Esophagus muscularis mucosa (tissue), 4 donors: Measurements from ENCODE around the gene IQCB1.

Experiments
- CTCF ChIP-seq, 3 experiments: fragments of 200-600 bp in 2 of 3; fragments of 450-650 bp in 1 of 3; sonication (generic) in 2 of 3; IDR thresholded peaks; one replicate each; pipeline ENCODE4 v1.5.1; 2017 to 2019; ENCODE audit warnings: antibody characterized with exemption in 3 of 3, mild to moderate bottlenecking in 2 of 3, moderate library complexity in 1 of 3
- EP300 ChIP-seq: sonication (generic); formaldehyde crosslinking; IDR thresholded peaks from one replicate; pipeline ENCODE4 v1.6.1; 2017; ENCODE audit warnings: antibody characterized with exemption
- POLR2A ChIP-seq: fragments of 450-650 bp; IDR thresholded peaks from one replicate; pipeline ENCODE4 v1.6.1; 2017; ENCODE audit warnings: antibody characterized with exemption, moderate library complexity, mild to moderate bottlenecking, low read depth
- POLR2AphosphoS5 ChIP-seq, 2 donors: sonication (generic); formaldehyde crosslinking; IDR thresholded peaks; one replicate each; pipeline ENCODE4 v1.6.1; 2017; ENCODE audit warnings: antibody characterized with exemption in 2 of 2

DNA sequence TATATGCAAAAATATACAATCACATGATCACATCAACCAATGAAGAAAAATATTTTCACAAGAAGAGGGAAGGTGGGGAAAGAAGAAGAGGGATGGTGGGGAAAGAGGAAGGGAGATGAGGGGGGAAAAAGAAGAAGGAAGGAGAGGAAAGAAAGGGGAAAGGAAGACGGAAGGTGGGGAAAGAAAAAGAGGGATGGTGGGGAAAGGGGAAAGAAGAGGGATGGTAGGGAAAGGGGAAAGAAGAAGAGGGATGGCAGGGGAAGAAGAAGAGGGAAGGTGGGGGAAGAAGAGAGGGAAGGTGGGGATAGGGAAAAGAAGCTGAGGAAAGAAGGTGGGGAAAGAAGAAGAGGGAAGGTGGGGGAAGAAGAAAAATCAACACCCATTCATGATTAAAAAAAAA, 82.1 kb downstream of the IQCB1 start:
- no peak for TF ChIP-seq POLR2A
- TF ChIP-seq CTCF (IDR thresholded peaks at IDR 0.05), result no peak
- TF ChIP-seq POLR2AphosphoS5 (IDR thresholded peaks at IDR 0.05), result no peak
- TF ChIP-seq EP300, result no peak
